ENCODE results near the gene CEP112. TPM values are rescaled to one million over a fixed set of nuclear protein-coding genes. Genes with fewer than 3 reads are reported as not detected.

CEP112 gene
- total and polyA plus RNA-seq, 2 of the 4 experiments (the other 2 are of a cell fraction), result 2.5 to 5.6 TPM

GRCh38 chr17:65913326-65913850, 278.5 kb downstream of the CEP112 start:
- CTCF ChIA-PET, result no interaction called here
- dilution Hi-C loops (cut with HindIII; ENCODE audit: low sequenced_read_pairs, unreplicated experiment), result no loop called here

More at GRCh38 chr17:65913326-65913850, 278.5 kb downstream of the CEP112 start:
- no peak overlapping the region for H2BK5ac ChIP-seq (ENCODE audit: low read depth, low read length, poor library complexity, severe bottlenecking)
- in situ Hi-C loops (cut with MboI; ENCODE audit: low sequenced_read_pairs), result no loop called here
- no peak for ATAC-seq (ENCODE audit: low read depth)
- no peak overlapping the region for H4K5ac ChIP-seq (ENCODE audit: low read depth, low read length)
- no peak overlapping the region for H2BK15ac ChIP-seq (ENCODE audit: low read depth, low read length)
- H4K91ac ChIP-seq (ENCODE audit: insufficient read depth, low read depth, low read length), result no peak overlapping the region
- peaks cover 2% of the 10 kb centered on the region; the same call in 1 of the 2 replicates for H3K9me3 ChIP-seq (ENCODE audit: control insufficient read depth, insufficient read depth, low read length)
- intact Hi-C loops (cut with micrococcal nuclease), result no loop called here
- H3K9me1 ChIP-seq (ENCODE audit: insufficient read depth, low read length), result no peaks in the 10 kb centered on the region
- BruUV-seq (replicated peaks), result no TSS peak
- POLR2A ChIA-PET (ENCODE audit: unreplicated experiment), result no interaction called here
- no peak overlapping the region for H3K4ac ChIP-seq (ENCODE audit: low read depth, low read length)
- no peak overlapping the region for H3K14ac ChIP-seq (replicated peaks; ENCODE audit: low read depth, low read length)
- H3K4me3 ChIP-seq (ENCODE audit: insufficient read depth, low read depth, low read length), result no peak overlapping the region
- no peak overlapping the region for H2AFZ ChIP-seq (replicated peaks; ENCODE audit: low read length, poor library complexity)
- TF ChIP-seq CHD1 (IDR thresholded peaks at IDR 0.05; ENCODE audit: low read depth, low read length), result no peak
- H2AK9ac ChIP-seq (replicated peaks; ENCODE audit: low read depth, low read length, poor library complexity), result no peak overlapping the region
- no peak overlapping the region for H3K56ac ChIP-seq (ENCODE audit: extremely low read depth, insufficient read depth, low read length)
- no peak overlapping the region for H3K18ac ChIP-seq (ENCODE audit: low read depth, low read length)
- H3K36me3 ChIP-seq (ENCODE audit: control insufficient read depth, insufficient read depth, low read length), result no peaks in the 10 kb centered on the region
- no peaks in the 10 kb centered on the region for H3K79me1 ChIP-seq (ENCODE audit: low read depth in 1 of 2, low read length in 2 of 2)
- no peak overlapping the region for H2BK20ac ChIP-seq (ENCODE audit: low read depth, low read length)
- H3K27ac ChIP-seq (ENCODE audit: insufficient read depth, low read length), result no peak overlapping the region
- H2BK120ac ChIP-seq (ENCODE audit: low read depth, low read length), result no peak overlapping the region
- no peak for DNase-seq
- no peak overlapping the region for H4K8ac ChIP-seq (ENCODE audit: low read depth in 2 of 2, low read length in 2 of 2)
- no peaks in the 10 kb centered on the region for H3K4me1 ChIP-seq (ENCODE audit: control insufficient read depth, insufficient read depth, low read length)
- no peaks in the 10 kb centered on the region for H4K20me1 ChIP-seq (ENCODE audit: insufficient read depth, low read length)
- no peaks in the 10 kb centered on the region for H3K27me3 ChIP-seq (ENCODE audit: control insufficient read depth, insufficient read depth, low read length)
- H3K23ac ChIP-seq (ENCODE audit: low read depth, low read length), result no peak overlapping the region
- no peak overlapping the region for H3K9ac ChIP-seq (ENCODE audit: low read depth, low read length)
- no peak overlapping the region for H2AK5ac ChIP-seq (ENCODE audit: low read depth, low read length)
- no peak overlapping the region for H3K4me2 ChIP-seq (ENCODE audit: low read depth, low read length)
- no CpG with 5 or more reads among the region's 4 CpGs for WGBS, 2 experiments (ENCODE audit: extremely low coverage in 2 of 2, insufficient read length in 1 of 2)

Measured in IMR-90 (cell line).